ENCODE results near the gene MED4.

The MED4 gene

GRCh38 chr13:48094781-48095502 lies at the start of gene MED4:
Gene MED4, minus strand, starts transcription at chr13:48095104. Its CDS starts 26 bp downstream, at chr13:48095078.
- DNase-seq = peak; percentile 68

- DNase-seq = no peak
These were observed 49.6 kb upstream of the MED4 start for GRCh38 chr13:48144413-48145035.

GRCh38 chr13:48142436-48142835 lies 47.5 kb upstream of the MED4 start:
- no peak for DNase-seq

- no peak for DNase-seq
These were observed 43.4 kb upstream of the MED4 start for GRCh38 chr13:48138270-48138669.

- DNase-seq = no peak
These were observed 38.1 kb upstream of the MED4 start for GRCh38 chr13:48132961-48133360.

- no peak for DNase-seq
These were observed 36.6 kb upstream of the MED4 start for GRCh38 chr13:48131533-48131932.

- no peak for DNase-seq
These were observed 32.3 kb upstream of the MED4 start for GRCh38 chr13:48126944-48127830.

- no peak for DNase-seq
These were observed 30.9 kb upstream of the MED4 start for GRCh38 chr13:48125794-48126228.

- DNase-seq = no peak
These were observed 28.9 kb upstream of the MED4 start for GRCh38 chr13:48123812-48124211.

GRCh38 chr13:48121733-48122132 lies 26.8 kb upstream of the MED4 start:
- DNase-seq = no peak

GRCh38 chr13:48120241-48120640 lies 25.3 kb upstream of the MED4 start:
- no peak for DNase-seq

GRCh38 chr13:48118030-48118429 lies 23.1 kb upstream of the MED4 start:
- DNase-seq = no peak

GRCh38 chr13:48116808-48117207 lies 21.9 kb upstream of the MED4 start:
- no peak for DNase-seq

GRCh38 chr13:48113756-48114130 lies 18.8 kb upstream of the MED4 start:
- DNase-seq = no peak

GRCh38 chr13:48112896-48113755 lies 18.2 kb upstream of the MED4 start:
- DNase-seq = no peak

- no peak for DNase-seq
These were observed 16.2 kb upstream of the MED4 start for GRCh38 chr13:48110931-48111721.

- no peak for DNase-seq
These were observed 15.4 kb upstream of the MED4 start for GRCh38 chr13:48110132-48110868.

- DNase-seq = no peak
These were observed 13.2 kb upstream of the MED4 start for GRCh38 chr13:48108106-48108505.

GRCh38 chr13:48097793-48098192 lies 2.9 kb upstream of the MED4 start:
- no peak for DNase-seq

GRCh38 chr13:48096670-48097069 lies 1.8 kb upstream of the MED4 start:
- DNase-seq = no peak

- no peak for DNase-seq
These were observed 512 bp downstream of the MED4 start for GRCh38 chr13:48094404-48094780.
